Neural cell (in vitro differentiated cells): ENCODE results near the gene IKZF2. TPM values are rescaled to one million over a fixed set of nuclear protein-coding genes. Genes with fewer than 3 reads are reported as not detected.

ENCODE experiments used
- H2AFZ ChIP-seq: fragments of 200-600, 300-800 bp; sonication (generic), shearing (Covaris generic); 2 replicates; pipeline ENCODE4 v1.6.0; 2014; ENCODE audit warnings: low read depth, mild to moderate bottlenecking, antibody characterized with exemption, low read length, moderate library complexity
- H3F3A ChIP-seq: fragments of 200-600 bp; shearing (Covaris generic); 2 replicates; pipeline ENCODE4 v1.6.1; 2016; ENCODE audit warnings: mild to moderate bottlenecking, moderate library complexity, mixed read lengths, antibody characterized with exemption, low read length; ENCODE audit not compliant: insufficient read depth, poor library complexity, severe bottlenecking
- H3K27ac ChIP-seq: fragments of 200-600, 300-800 bp; sonication (generic), shearing (Covaris generic); 2 replicates; pipeline ENCODE4 v1.5.1; 2014; ENCODE audit warnings: mild to moderate bottlenecking, low read length, moderate library complexity
- H3K27me3 ChIP-seq: fragments of 300-800, 200-600 bp; sonication (generic), shearing (Covaris generic); 2 replicates; pipeline ENCODE4 v1.6.0; 2014; ENCODE audit warnings: mild to moderate bottlenecking, low read depth, low read length, moderate library complexity; ENCODE audit not compliant: insufficient read depth
- H3K36me3 ChIP-seq: fragments of 300-800, 200-600 bp; sonication (generic), shearing (Covaris generic); 2 replicates; pipeline ENCODE4 v1.5.1; 2014; ENCODE audit warnings: mild to moderate bottlenecking, antibody characterized with exemption, low read length, moderate library complexity; ENCODE audit not compliant: insufficient read depth
- H3K4me2 ChIP-seq: fragments of 300-800, 200-600 bp; sonication (generic), shearing (Covaris generic); 2 replicates; pipeline ENCODE4 v1.6.0; 2014; ENCODE audit warnings: mild to moderate bottlenecking, low read length
- H3K4me3 ChIP-seq: fragments of 300-800, 200-600 bp; sonication (generic), shearing (Covaris generic); 2 replicates; pipeline ENCODE4 v1.5.1; 2014; ENCODE audit warnings: mild to moderate bottlenecking, low read length, moderate library complexity
- H3K79me2 ChIP-seq: fragments of 200-600 bp; shearing (Covaris generic); replicated peaks from 2 replicates; pipeline ENCODE4 v1.6.0; 2014; ENCODE audit warnings: mild to moderate bottlenecking, low read length, moderate library complexity; ENCODE audit not compliant: insufficient read depth
- H3K9ac ChIP-seq: fragments of 300-800, 200-600 bp; sonication (generic), shearing (Covaris generic); 2 replicates; pipeline ENCODE4 v1.6.1; 2016; ENCODE audit warnings: mild to moderate bottlenecking, low read length, mixed read lengths
- H3K9me2 ChIP-seq: fragments of 200-600 bp; shearing (Covaris generic); 2 replicates; pipeline ENCODE4 v1.6.1; 2016; ENCODE audit warnings: mild to moderate bottlenecking, low read length, mixed read lengths; ENCODE audit not compliant: insufficient read depth
- H3K9me3 ChIP-seq: fragments of 200-600, 300-800 bp; sonication (generic), shearing (Covaris generic); 2 replicates; pipeline ENCODE4 v1.6.1; 2016; ENCODE audit warnings: mild to moderate bottlenecking, mixed run types, low read length, moderate library complexity, mixed read lengths
- H4K20me1 ChIP-seq: fragments of 200-600 bp; shearing (Covaris generic); 2 replicates; pipeline ENCODE4 v1.6.1; 2016; ENCODE audit warnings: mild to moderate bottlenecking, mixed run types; ENCODE audit not compliant: insufficient read depth
- CTCF ChIP-seq: fragments of 450-650 bp; IDR thresholded peaks from 2 replicates; pipeline ENCODE4 v1.5.1; 2014; ENCODE audit warnings: antibody characterized with exemption, mild to moderate bottlenecking, moderate library complexity; ENCODE audit not compliant: poor library complexity, severe bottlenecking
- EP300 ChIP-seq: fragments of 450-650 bp; conservative IDR thresholded peaks from 2 replicates; pipeline ENCODE4 v1.6.1; 2014; ENCODE audit warnings: antibody characterized with exemption, mild to moderate bottlenecking, moderate library complexity; ENCODE audit not compliant: poor library complexity, severe bottlenecking
- EZH2 ChIP-seq: fragments of 200-600, 300-800 bp; shearing (Covaris generic), sonication (generic); IDR thresholded peaks from 2 replicates; pipeline ENCODE4 v1.6.1; 2014; ENCODE audit warnings: antibody characterized with exemption, low read length, borderline replicate concordance, mild to moderate bottlenecking; ENCODE audit not compliant: insufficient read depth, poor library complexity, severe bottlenecking
- MXI1 ChIP-seq: fragments of 450-650 bp; conservative IDR thresholded peaks from 2 replicates; pipeline ENCODE4 v1.6.1; 2014; ENCODE audit warnings: antibody characterized with exemption, mild to moderate bottlenecking; ENCODE audit not compliant: poor library complexity, severe bottlenecking
- POLR2AphosphoS5 ChIP-seq: IDR thresholded peaks from 2 replicates; pipeline ENCODE4 v1.6.1; 2012
- RAD21 ChIP-seq: fragments of 450-650 bp; conservative IDR thresholded peaks from 2 replicates; pipeline ENCODE4 v1.6.1; 2014; ENCODE audit warnings: antibody characterized with exemption, mild to moderate bottlenecking, moderate library complexity
- REST ChIP-seq: IDR thresholded peaks from 2 replicates; pipeline ENCODE4 v1.6.1; 2012; ENCODE audit warnings: borderline replicate concordance
- SMC3 ChIP-seq: fragments of 450-650 bp; conservative IDR thresholded peaks from 2 replicates; pipeline ENCODE4 v1.6.1; 2014; ENCODE audit warnings: antibody characterized with exemption, mild to moderate bottlenecking, moderate library complexity; ENCODE audit not compliant: poor library complexity
- TAF1 ChIP-seq: IDR thresholded peaks from 2 replicates; pipeline ENCODE4 v1.6.1; 2012; ENCODE audit warnings: low read depth
- polyA plus RNA-seq: library from polyadenylated mRNA; depleted of rRNA; stranded (reverse); fragments of >200 nt; gene quantifications from 2 replicates; pipeline ENCODE4 v1.2.3, GENCODE V29; 2014

IKZF2 gene
- polyA plus RNA-seq, 1 donor from 2014 or later: 5.6 TPM

DNA sequence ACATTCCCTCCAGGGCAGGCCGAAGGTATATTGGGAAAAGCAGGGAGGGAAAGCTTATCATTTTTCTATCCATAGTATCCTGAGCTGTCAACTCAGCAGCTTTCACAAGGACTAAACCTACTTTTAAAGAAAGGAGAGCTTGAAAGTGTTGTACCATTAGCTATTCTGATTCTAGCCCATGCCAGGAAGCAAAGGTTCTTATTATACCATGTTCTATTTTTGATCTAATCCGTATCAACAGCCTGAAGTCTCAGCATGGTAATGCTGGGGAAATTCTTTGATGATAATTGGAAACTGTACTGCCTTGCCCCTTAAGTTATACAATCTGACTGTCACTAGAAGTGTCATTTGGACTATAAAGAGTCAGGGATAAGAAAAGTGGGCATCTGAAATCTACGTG lies 193.3 kb downstream of the IKZF2 start:
- Histone ChIP-seq H3F3A (no peaks in the 10 kb centered on the region), H3K27me3 (no peaks in the 10 kb centered on the region), H3K9me2 (no peaks in the 10 kb centered on the region), H3K27ac (no peak overlapping the region), H4K20me1 (no peaks in the 10 kb centered on the region), H3K9me3 (no peaks in the 10 kb centered on the region), H3K4me3 (no peak overlapping the region), H3K4me2 (no peak overlapping the region), H3K36me3 (no peaks in the 10 kb centered on the region), H2AFZ (no peak overlapping the region), H3K9ac (no peak overlapping the region), H3K79me2 (no peaks in the 10 kb centered on the region)
- TF ChIP-seq EZH2: no peak
- no peak for TF ChIP-seq RAD21
- no peak for TF ChIP-seq TAF1
- no peak for TF ChIP-seq SMC3
- no peak for TF ChIP-seq EP300
- TF ChIP-seq REST: no peak
- TF ChIP-seq MXI1: no peak
- TF ChIP-seq POLR2AphosphoS5: no peak
- no peak for TF ChIP-seq CTCF

- Histone ChIP-seq H2AFZ (no peak overlapping the region), H4K20me1 (no peaks in the 10 kb centered on the region), H3K36me3 (no peaks in the 10 kb centered on the region), H3K4me2 (no peak overlapping the region), H3K27me3 (no peaks in the 10 kb centered on the region), H3K9me2 (no peaks in the 10 kb centered on the region), H3K9me3 (no peaks in the 10 kb centered on the region), H3K27ac (no peak overlapping the region), H3K4me3 (no peak overlapping the region), H3K9ac (no peak overlapping the region), H3K79me2 (no peaks in the 10 kb centered on the region), H3F3A (no peaks in the 10 kb centered on the region)
- no peak for TF ChIP-seq POLR2AphosphoS5
- no peak for TF ChIP-seq EZH2
- no peak for TF ChIP-seq MXI1
- TF ChIP-seq TAF1: no peak
- no peak for TF ChIP-seq SMC3
- TF ChIP-seq RAD21: no peak
- TF ChIP-seq CTCF: no peak
- TF ChIP-seq EP300: no peak
- TF ChIP-seq REST: no peak
Measured at GRCh38 chr2:212957624-212958023, 193.8 kb downstream of the IKZF2 start.
